Testis (tissue), 3 donors: Measurements from ENCODE around the gene KRT9. TPM values are rescaled to one million over a fixed set of nuclear protein-coding genes. Genes with fewer than 3 reads are reported as not detected.

Experiments
- DNase-seq: peaks from one replicate; pipeline ENCODE4 v3.0.0-alpha.2; 2019
- H3K27ac ChIP-seq, 2 donors: fragments of 200-600 bp; sonication (generic); one replicate each; pipeline ENCODE4 v1.5.1; 2019
- H3K27me3 ChIP-seq: fragments of 200-600 bp; sonication (generic); one replicate; pipeline ENCODE4 v1.5.1; 2019
- H3K36me3 ChIP-seq: fragments of 200-600 bp; sonication (generic); one replicate; pipeline ENCODE4 v1.5.1; 2017; ENCODE audit warnings: low read depth; ENCODE audit errors: missing control alignments
- H3K4me1 ChIP-seq: fragments of 200-600 bp; sonication (generic); one replicate; pipeline ENCODE4 v1.5.1; 2019
- H3K4me3 ChIP-seq, 2 donors: fragments of 200-600 bp; sonication (generic); one replicate each; pipeline ENCODE4 v1.5.1; 2017 to 2019
- H3K9me3 ChIP-seq: fragments of 200-600 bp; sonication (generic); one replicate; pipeline ENCODE4 v1.5.1; 2017
- CTCF ChIP-seq, 3 experiments: fragments of 450-650 bp in 2 of 3; fragments of 200-600 bp in 1 of 3; sonication (generic) in 1 of 3; IDR thresholded peaks; one replicate each; pipeline ENCODE4 v1.5.1; 2016 to 2019; ENCODE audit warnings: antibody characterized with exemption in 3 of 3, mild to moderate bottlenecking in 2 of 3, moderate library complexity in 1 of 3
- POLR2A ChIP-seq: fragments of 450-650 bp; IDR thresholded peaks from one replicate; pipeline ENCODE4 v1.6.1; 2017; ENCODE audit warnings: antibody characterized with exemption, mild to moderate bottlenecking, moderate library complexity
- WGBS, 2 donors: methylation state at CpG; one replicate each; pipeline ENCODE4 v1.1.5; 2018; 5-methylcytosine and 5-hydroxymethylcytosine counted together
- intact Hi-C: fragments of 100-400 bp; cut with DNase I; formaldehyde crosslinking; loops from one replicate; pipeline ENCODE4 v1.15.1; 2023; ENCODE audit warnings: low total_unique reads
- polyA plus RNA-seq: library from polyadenylated mRNA; stranded (reverse); fragments of 350-450 nt; fragmentation: Illumina TruSeq; extraction: RNeasy Lipid Tissue Mini Kit (QIAGEN cat#74804); gene quantifications from one replicate; pipeline ENCODE4 v1.2.3, GENCODE V29; 2014; ENCODE audit warnings: low read depth, low replicate concordance; ENCODE audit not compliant: insufficient read depth
- total RNA-seq, 2 donors: library from RNA; depleted of rRNA; stranded (reverse); fragments of >200 nt; gene quantifications; one replicate each; pipeline ENCODE4 v1.2.3, GENCODE V29; 2016

The KRT9 gene
- total and polyA plus RNA-seq, 3 donors from 2014 or later, result 0.29 to 0.43 TPM; not detected in 1

DNA sequence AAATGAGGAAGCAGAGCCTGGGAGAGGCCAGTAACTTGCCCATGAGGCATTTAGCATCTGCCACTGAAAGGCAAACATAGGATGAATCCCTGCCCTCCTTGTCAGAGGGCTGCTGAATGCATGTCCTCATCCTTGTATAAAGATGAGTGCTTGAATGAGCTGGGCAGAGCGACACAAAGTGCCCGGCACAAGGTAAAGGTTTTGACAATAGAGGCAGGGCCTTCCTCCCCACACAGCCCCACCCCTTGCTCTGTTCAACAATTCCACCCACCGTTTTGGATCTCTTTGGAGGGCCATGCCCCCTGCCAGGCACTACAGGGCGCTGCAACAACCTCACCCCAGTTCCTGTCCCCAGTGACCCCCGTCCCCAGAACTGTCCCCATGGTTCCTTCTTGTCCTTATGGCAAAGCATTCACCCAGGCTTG, 42.4 kb downstream of the KRT9 start:
- DNase-seq, result no peak
- Histone ChIP-seq H3K4me3 (no peak overlapping the region), H3K27ac (no peak overlapping the region), H3K4me1 (peaks cover 12% of the 10 kb centered on the region), H3K9me3 (no peaks in the 10 kb centered on the region), H3K27me3 (no peaks in the 10 kb centered on the region), H3K36me3 (no peaks in the 10 kb centered on the region)
- intact Hi-C loops, result no loop called here
- TF ChIP-seq POLR2A (no peak), CTCF (IDR thresholded peaks at IDR 0.05) (no peak)
- 83 to 86% methylated on average over 5 of the region's 5 CpGs for WGBS, 2 donors

GRCh38 chr17:41528959-41529353, 42.9 kb downstream of the KRT9 start:
- WGBS, 2 donors, result 70 to 79% methylated on average over 9 to 10 of the region's 10 CpGs
- no peaks in the 10 kb centered on the region for H3K27me3 ChIP-seq
- intact Hi-C loops, result no loop called here
- no peak for TF ChIP-seq CTCF (IDR thresholded peaks at IDR 0.05)
- no peak for TF ChIP-seq POLR2A
- H3K36me3 ChIP-seq, result no peaks in the 10 kb centered on the region
- no peaks in the 10 kb centered on the region for H3K9me3 ChIP-seq
- H3K27ac ChIP-seq, result no peak overlapping the region
- no peak overlapping the region for H3K4me3 ChIP-seq
- no peak for DNase-seq
- peaks cover 12% of the 10 kb centered on the region for H3K4me1 ChIP-seq

- H3K4me1 ChIP-seq, result peaks cover 18% of the 10 kb centered on the region
- intact Hi-C loops, result no loop called here
- H3K36me3 ChIP-seq, result no peaks in the 10 kb centered on the region
- no peaks in the 10 kb centered on the region for H3K27me3 ChIP-seq
- no peak for DNase-seq
- 18 to 25% methylated on average over 58 to 62 of the region's 62 CpGs for WGBS, 2 donors
- no peak for TF ChIP-seq CTCF (IDR thresholded peaks at IDR 0.05)
- TF ChIP-seq POLR2A, result no peak
- no peaks in the 10 kb centered on the region for H3K9me3 ChIP-seq
- H3K27ac ChIP-seq, result peak overlapping the region in 1 of 2 donors; percentile 15
- H3K4me3 ChIP-seq, result peak overlapping the region; percentile 42 to 47
These were observed 44.5 kb downstream of the KRT9 start for GRCh38 chr17:41527063-41528023.

GRCh38 chr17:41524261-41524660, 47.6 kb downstream of the KRT9 start:
- Histone ChIP-seq H3K27me3 (no peaks in the 10 kb centered on the region), H3K36me3 (no peaks in the 10 kb centered on the region), H3K4me1 (peaks cover 11% of the 10 kb centered on the region), H3K4me3 (no peak overlapping the region), H3K27ac (no peak overlapping the region), H3K9me3 (no peaks in the 10 kb centered on the region)
- WGBS, 2 donors, result 82 to 93% methylated on average over 8 to 11 of the region's 11 CpGs
- TF ChIP-seq CTCF (IDR thresholded peaks at IDR 0.05), result no peak
- no peak for TF ChIP-seq POLR2A
- intact Hi-C loops, result no loop called here
- DNase-seq, result no peak
